C4-2B (cell line): ENCODE results near the gene KCNAB1.
"Not testable (repeated sequence)": the region's sequence is repeated elsewhere in the genome, so short reads cannot be mapped to it uniquely, and the experiment has no call there.

ENCODE experiments used
- H3K27ac ChIP-seq: fragments of 450-650 bp; 2 replicates; pipeline ENCODE4 v1.5.1; 2017
- ZFX ChIP-seq: fragments of 450-650 bp; IDR thresholded peaks from 2 replicates; pipeline ENCODE4 v1.6.1; 2017
- TF ChIP-seq, protein P1 (sequence below): fragments of 450-650 bp; conservative IDR thresholded peaks from 2 replicates; pipeline ENCODE4 v1.5.1; 2017; ENCODE audit warnings: mild to moderate bottlenecking

Gene KCNAB1

GRCh38 chr3:156554515-156554841 lies 434.1 kb downstream of the KCNAB1 start:
- TF ChIP-seq, protein P1, sequence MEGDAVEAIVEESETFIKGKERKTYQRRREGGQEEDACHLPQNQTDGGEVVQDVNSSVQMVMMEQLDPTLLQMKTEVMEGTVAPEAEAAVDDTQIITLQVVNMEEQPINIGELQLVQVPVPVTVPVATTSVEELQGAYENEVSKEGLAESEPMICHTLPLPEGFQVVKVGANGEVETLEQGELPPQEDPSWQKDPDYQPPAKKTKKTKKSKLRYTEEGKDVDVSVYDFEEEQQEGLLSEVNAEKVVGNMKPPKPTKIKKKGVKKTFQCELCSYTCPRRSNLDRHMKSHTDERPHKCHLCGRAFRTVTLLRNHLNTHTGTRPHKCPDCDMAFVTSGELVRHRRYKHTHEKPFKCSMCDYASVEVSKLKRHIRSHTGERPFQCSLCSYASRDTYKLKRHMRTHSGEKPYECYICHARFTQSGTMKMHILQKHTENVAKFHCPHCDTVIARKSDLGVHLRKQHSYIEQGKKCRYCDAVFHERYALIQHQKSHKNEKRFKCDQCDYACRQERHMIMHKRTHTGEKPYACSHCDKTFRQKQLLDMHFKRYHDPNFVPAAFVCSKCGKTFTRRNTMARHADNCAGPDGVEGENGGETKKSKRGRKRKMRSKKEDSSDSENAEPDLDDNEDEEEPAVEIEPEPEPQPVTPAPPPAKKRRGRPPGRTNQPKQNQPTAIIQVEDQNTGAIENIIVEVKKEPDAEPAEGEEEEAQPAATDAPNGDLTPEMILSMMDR, result no peak
- TF ChIP-seq ZFX, result no peak

GRCh38 chr3:156554842-156555687 lies 434.7 kb downstream of the KCNAB1 start, which contains the start of gene SSR3:
Gene SSR3 (minus strand): TSS chr3:156555117. CDS start chr3:156555089, 28 bp downstream.
- peak within 1 kb of the TSS; percentile 92 for H3K27ac ChIP-seq
- TF ChIP-seq, protein P1, result no peak
- peak; percentile 41; the same call in 1 of the 2 replicates for TF ChIP-seq ZFX

More at GRCh38 chr3:156554515-156554841, 434.1 kb downstream of the KCNAB1 start:
- peak overlapping the region; percentile 92 for H3K27ac ChIP-seq

DNA sequence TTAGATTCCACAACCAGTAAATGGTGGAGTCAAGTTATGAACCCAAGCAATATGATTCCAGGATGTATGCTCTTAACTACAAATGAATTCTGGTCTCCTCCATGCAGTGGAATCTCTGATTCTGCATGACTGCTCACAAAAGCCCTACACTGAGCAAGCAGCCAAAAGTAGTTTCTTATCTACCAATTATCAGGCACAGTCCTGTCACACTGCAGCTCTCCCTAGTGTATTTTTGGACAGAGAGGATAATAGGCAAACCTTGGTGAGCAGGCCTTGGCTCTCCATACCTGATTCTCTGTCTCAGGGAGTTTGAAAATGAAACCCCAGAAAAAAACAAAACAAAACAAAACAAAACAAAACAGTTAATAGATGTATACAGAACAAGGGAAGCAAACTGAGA lies 438.0 kb downstream of the KCNAB1 start:
- no peak for TF ChIP-seq ZFX
- TF ChIP-seq, protein P1, result no peak
- H3K27ac ChIP-seq, result no peak overlapping the region

DNA sequence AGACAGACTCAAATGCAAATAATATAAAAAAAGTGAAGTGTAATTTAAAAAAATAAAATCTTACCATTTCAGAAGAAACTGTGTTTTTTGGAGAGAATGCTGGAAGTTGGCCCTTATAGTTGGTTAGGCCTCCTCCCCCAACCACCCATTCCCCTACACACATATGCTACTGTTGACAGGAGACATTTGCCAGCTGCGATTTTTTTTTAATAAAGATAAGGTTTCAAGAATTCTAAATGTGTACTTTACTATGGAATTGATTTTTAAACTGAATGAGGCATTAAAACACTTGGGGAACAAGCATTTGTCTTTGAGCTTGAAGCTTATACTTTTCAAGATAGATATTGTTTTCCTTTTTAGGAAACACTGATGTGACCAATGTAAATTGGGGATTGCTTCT lies 438.9 kb downstream of the KCNAB1 start:
- TF ChIP-seq, protein P1, result no peak
- TF ChIP-seq ZFX, result no peak
- no peak overlapping the region for H3K27ac ChIP-seq

DNA sequence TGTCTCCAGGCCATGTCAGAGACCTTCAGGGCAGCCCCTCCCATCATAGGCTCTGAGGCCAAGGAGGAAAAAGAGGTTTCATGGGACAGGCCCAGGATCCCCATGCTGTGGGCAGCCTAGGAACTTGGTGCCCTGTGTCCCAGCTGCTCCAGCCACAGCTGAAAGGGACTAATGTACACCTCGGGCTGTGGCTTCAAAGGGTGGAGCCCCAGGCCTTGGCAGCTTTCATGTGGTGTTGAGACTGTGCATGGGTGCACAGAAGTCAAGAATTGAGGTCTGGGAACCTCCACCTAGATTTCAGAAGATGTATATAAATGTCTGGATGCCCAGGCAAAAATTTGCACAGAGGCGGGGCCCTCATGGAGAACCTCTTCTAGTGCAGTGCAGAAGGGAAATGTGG lies 441.2 kb downstream of the KCNAB1 start:
- H3K27ac ChIP-seq, result no peak overlapping the region

DNA sequence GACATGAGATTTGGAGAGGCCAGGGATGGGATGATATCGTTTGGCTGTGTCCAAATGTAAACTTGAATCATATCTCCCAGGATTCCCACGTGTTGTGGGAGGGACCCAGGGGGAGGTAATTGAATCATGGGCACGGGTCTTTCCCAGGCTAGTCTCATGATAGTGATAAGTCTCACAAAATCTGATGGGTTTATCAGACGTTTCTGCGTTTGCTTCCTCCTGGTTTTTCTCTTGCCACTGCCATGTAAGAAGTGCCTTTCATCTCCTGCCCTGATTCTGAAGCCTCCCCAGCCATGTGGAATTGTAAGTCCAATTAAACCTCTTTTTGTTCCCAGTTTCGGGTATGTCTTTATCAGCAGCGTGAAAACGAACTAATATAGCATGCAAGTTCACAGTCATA lies 442.1 kb downstream of the KCNAB1 start:
- not testable (repeated sequence) for H3K27ac ChIP-seq

More for the DNA sequence above, 441.2 kb downstream of the KCNAB1 start:
- TF ChIP-seq, protein P1, result no peak
- no peak for TF ChIP-seq ZFX

DNA sequence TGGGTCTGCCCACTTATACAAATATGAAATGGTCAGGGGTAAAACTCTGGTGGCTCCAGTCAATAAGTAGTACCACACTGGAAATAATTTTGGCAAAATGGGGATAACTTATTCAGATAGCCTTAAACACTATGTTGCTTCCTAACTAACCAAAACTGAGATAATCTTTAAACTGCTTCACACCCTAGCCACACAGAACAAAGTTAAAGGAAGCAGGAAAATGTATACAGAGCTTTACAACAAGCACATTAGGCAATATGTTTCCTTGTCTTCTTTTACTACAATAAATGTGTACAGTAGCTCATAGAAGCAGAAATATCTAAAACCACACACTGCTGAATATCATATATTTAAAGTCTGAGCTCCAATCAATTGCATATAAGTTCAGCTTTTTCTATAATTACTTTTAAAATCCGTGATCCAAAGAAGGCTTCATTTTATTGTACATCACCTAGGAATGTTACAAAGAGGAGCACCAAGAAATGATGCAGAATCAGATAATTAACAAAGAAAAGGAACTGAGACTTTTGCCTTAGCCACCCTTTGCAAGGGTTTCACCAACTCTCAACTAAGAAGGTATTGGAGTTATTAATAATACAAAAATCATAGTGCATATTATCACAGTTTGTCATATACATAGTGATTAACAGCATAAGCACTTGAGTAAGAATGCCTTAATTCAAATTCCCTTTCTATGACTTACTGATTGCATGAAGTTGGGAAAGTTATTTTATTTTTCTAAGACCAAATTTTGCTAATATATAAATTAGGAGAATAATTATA lies 443.7 kb downstream of the KCNAB1 start:
- TF ChIP-seq, protein P1, result no peak
- TF ChIP-seq ZFX, result no peak
- no peak overlapping the region for H3K27ac ChIP-seq

- H3K27ac ChIP-seq, result not testable (repeated sequence)
Observed at GRCh38 chr3:156569016-156569415, 448.6 kb downstream of the KCNAB1 start.

- not testable (repeated sequence) for H3K27ac ChIP-seq
Observed at GRCh38 chr3:156569881-156570280, 449.5 kb downstream of the KCNAB1 start.
